Cerebellar nuclear complex (tissue), 1 donor: ENCODE measurements around the gene STXBP5.

Source experiments
- DNase-seq, 2 experiments: peaks; one replicate each; lab custom pipeline; 2025; lab: John Stamatoyannopoulos, UW

Gene STXBP5

GRCh38 chr6:147204060-147204785 is at the start of gene STXBP5:
Gene STXBP5 (plus strand): TSS chr6:147204417. CDS start chr6:147204533, 116 bp downstream.
- no peak for DNase-seq

GRCh38 chr6:147154454-147154853 is 49.8 kb upstream of the STXBP5 start:
- no peak for DNase-seq

GRCh38 chr6:147156218-147156617 is 48.0 kb upstream of the STXBP5 start:
- no peak for DNase-seq

- no peak for DNase-seq
Observed at GRCh38 chr6:147156799-147157382, 47.3 kb upstream of the STXBP5 start.

DNA sequence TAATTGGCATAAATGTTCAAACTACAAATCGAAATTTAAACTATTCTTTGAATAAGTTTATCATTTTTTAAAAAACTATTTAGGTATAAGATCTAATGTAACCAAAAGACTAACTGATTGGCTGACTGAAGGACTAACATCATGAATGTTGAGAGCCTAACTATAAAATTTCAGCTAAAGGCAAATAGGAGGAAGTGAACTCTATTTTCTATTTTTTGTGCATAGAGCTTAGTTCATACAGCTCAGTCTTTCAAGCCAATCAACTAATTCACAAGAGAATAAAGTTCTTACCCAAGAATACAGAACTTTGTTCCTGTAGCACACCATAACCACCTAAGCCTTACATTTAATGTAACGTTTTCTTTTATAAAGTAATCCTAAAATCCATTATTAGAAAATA is 46.3 kb upstream of the STXBP5 start:
- no peak for DNase-seq

DNA sequence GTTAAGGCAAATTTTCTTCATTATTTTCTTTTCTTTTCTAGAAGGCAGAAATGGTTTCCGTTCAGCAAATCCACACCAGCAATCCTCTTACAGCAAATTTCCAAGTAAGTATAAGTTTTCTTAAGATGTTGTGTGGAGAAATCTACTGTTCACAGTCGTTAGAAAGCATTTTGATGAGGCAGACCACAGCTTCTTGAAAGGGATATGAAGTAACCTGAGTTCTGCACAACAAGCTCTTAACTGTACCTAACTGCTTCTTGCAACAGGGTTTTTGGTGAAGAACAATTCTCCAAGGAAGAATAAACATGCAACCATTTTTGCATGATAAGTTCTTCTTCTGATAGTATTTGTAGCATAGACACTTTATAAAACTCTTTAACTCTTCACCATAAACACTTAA is 45.3 kb upstream of the STXBP5 start:
- no peak for DNase-seq

DNA sequence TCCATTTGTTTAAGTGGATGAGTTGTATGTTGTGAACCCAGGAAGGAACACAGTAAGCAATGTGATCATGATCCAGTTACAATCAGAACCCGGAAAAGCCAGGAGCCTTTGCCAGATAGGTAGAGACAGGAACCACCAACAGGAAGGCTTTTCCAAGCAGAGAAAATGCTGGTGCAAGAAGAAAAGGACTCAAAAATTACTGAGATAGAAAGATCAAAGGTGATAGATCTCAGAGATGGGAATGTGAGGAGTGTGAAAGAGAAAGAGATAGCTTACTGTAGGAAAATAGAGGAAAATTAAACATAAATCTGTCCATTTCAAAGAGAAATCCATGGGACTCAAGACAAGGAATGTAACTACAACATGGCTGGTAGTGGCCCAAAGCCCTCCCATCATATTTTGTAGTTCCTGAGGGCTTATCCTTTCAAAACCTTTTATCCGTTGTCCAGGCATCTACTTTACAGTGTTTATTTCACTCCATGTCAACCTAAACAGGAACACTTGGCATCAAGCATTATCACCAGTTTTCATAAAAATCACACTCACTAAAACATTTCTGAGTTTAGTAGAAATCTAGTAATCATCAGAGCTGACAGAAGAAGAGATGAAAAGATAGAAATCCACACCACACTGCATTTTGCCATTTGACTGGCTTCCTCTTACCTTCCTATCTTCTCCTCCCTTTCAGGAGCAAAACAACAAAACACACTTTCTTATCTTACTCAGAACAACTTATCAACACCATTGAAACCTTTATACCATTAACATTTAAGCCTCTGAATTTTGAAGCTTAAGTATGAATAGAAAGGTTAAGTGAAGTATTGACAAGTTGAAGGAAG is 44.5 kb upstream of the STXBP5 start:
- no peak for DNase-seq

DNA sequence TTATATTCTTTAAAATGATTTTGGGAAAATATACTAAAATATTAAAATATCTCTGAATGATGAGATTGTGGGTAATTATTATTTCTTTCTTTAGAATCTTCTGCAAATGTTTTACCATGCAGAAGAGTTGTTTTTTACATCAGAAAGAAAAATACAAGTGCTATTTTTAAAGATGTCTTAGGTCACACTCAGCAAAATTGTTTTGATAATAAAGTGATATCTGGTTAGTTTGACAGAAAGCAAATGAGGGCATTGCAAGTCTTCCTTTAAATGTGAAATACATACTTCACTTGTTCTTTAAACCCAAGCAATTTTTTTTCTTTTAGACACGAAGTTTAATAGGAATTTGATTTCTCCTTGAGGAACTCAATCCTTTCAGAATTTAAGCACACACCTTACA is 43.6 kb upstream of the STXBP5 start:
- DNase-seq: no peak

GRCh38 chr6:147161253-147161973 is 42.8 kb upstream of the STXBP5 start:
- DNase-seq: no peak

DNA sequence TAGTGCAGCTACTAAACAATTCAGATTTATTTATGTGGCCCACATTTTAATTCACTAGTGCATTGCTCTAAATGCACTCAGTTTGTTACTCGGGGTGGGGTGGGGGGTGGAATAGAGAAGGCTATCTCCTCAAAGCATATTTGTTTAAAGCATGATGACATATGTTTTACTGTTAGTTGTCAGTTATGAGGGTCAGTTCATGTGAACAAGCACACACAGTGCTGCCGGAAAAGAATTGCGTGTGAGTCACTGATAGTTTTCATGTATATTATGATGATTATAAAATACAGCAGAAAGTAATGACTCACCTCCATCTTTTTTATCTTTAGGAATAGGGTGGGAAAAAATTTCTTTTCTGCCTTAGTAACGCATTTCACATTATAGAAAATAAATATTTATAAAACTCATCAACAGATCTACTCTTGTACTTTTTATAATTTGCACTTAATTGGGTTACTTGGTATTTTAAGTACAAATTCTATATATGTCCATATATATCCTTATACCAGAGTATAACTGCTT is 42.2 kb upstream of the STXBP5 start:
- DNase-seq: no peak

DNA sequence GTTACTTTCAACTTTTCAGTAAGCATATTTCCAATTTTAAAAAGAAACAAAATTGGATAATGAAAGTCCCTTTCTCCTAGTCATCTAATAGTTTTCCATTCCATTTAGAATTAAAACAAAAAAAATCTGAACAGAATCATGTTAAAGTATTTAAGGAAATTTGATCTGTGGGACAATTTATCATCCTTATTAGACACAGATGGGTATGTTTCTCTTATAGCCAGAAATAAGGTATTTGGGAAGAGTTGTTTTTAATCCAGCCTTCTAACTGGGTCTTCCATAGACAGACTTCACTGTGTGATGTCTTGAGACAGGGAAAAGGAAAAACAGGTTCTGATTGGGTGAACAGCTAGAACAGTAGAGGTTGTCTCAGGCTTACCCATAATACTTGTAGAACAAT is 39.5 kb upstream of the STXBP5 start:
- no peak for DNase-seq

GRCh38 chr6:147166360-147166944 is 37.8 kb upstream of the STXBP5 start:
- DNase-seq: no peak

GRCh38 chr6:147166992-147167391 is 37.2 kb upstream of the STXBP5 start:
- no peak for DNase-seq

DNA sequence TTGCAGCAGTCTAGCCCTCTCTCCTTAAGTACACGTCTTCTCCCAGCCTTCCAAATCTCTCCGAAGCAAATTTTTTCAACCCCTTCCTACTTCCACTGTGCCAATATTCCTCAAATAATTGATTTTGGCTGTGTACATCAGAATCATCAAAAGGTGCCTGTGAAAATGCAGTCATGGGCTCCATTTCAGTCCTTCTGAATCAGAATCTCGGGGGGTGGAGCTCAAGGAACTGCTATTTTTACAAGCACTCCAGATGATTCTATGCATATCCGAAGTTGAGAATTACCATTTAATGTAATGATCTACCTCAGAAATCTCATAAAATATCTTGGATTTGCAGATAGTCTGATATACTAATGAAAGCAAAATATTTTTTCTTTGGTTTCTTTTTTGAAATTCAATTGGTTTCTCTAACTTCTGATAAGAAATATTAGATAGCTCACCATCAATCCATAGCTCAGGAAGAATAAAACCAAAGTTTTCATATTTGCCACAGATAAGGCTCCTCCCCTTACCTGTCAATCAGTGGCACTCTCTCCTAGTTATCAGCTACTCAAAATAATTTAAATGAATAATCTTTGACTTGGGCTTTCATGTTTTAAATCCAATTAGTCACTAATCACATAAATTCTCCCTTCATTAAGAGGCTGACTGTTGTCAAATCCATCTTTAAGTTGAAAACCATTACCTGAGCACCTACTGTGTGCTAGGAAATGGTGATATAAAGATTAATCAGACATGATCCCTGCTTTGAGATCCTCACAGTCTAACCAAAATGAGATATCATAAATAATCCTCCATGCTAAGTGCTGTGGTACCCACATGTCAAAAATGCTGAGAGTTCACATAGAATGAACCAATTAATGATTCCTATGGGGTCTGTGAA is 36.4 kb upstream of the STXBP5 start:
- DNase-seq: no peak

DNA sequence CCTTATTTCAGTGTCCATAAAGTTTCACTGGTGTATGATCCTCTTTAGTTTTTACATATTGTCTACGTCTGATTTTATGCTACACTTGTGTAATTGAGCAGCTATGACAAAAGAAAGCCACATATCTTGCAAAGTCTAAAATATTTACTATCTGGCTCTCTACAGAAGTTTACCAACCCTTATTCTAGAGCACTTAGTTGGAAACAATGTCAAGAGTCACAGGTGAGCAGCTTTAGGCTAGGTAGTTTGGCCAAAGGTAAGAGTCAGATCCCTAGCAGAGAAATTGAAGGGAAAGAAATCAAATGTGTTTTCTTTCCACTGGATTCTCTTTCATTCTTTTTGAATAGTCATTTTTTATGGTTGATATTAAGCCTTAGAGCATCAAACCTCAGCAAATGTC is 34.7 kb upstream of the STXBP5 start:
- DNase-seq: no peak

DNA sequence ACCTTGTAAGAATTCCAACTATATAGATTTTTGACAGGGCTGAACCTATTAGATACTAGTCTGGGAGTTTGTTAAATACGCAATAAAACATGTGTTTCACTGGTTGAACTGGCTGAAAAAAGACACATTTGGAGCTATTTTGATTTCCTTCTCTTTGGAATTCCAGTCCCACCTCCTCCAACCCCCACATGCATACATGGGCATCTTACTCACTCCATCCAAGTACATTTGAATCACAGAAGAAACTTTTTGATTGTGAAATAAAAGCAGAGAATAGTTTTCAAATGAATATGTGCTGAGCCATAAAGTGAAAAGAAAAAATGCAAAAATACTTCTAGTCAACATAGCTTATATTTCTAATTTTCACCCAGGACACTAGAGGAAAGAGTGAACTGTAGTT is 33.9 kb upstream of the STXBP5 start:
- DNase-seq: no peak

GRCh38 chr6:147173140-147173539 is 31.1 kb upstream of the STXBP5 start:
- no peak for DNase-seq

GRCh38 chr6:147173675-147174308 is 30.4 kb upstream of the STXBP5 start:
- no peak for DNase-seq

DNA sequence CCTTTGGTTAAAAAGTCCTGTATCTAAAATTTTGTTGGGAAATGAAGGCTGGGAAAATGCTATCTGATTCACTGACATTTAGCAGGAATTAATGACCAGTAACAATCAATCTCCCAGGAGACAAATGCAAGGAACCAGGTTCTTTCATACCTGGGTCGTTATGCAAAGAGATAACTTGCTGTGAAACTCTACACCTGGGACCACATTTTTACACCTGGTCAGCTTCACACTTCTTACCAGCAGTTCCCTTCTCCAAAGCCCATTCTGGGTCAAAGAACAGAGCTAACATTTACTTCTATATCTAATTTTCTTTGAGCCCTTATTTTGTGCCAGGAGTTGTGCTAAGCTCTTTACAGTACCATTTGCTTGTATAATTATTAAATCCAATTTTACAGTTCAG is 27.4 kb upstream of the STXBP5 start:
- DNase-seq: no peak

DNA sequence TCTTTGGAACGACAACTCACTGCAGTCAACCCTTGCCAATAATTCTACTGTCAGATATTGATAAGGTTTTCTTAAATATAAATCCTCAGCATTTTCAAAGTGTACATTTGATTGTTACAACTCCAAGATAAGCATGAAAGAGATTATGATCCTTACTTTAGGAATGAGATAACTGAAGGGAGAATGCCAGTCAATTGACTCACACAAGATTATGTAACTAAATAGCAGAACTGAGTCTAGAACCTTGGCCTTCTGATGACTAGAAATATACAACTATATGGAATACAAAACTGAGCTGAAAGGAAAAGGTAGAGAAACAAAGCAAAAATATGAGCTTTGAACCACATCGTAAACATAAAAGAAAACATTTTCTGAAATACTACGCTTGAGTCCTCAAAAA is 26.9 kb upstream of the STXBP5 start:
- no peak for DNase-seq
